NT2/D1 (cell line): ENCODE results near the gene TAS2R60.

Experiments used
- DNase-seq: peaks from one replicate; pipeline ENCODE4 v3.0.0-alpha.2; 2011; ENCODE audit warnings: low read depth, low spot score
- H3K27me3 ChIP-seq: 2 replicates; pipeline ENCODE4 v1.6.0; 2011; ENCODE audit warnings: mild to moderate bottlenecking; ENCODE audit not compliant: insufficient read length, insufficient read depth
- H3K36me3 ChIP-seq: 2 replicates; pipeline ENCODE4 v1.6.1; 2011; ENCODE audit warnings: mild to moderate bottlenecking, low read length, mixed read lengths; ENCODE audit not compliant: insufficient read depth, insufficient read length
- H3K4me1 ChIP-seq: 2 replicates; pipeline ENCODE4 v1.5.1; 2011; ENCODE audit not compliant: insufficient read depth, insufficient read length
- H3K4me3 ChIP-seq: 2 replicates; pipeline ENCODE4 v1.5.1; 2011; ENCODE audit warnings: low read depth; ENCODE audit not compliant: insufficient read length
- H3K9ac ChIP-seq: 2 replicates; pipeline ENCODE4 v1.6.0; 2011; ENCODE audit warnings: low read depth; ENCODE audit not compliant: insufficient read length
- H3K9me3 ChIP-seq: 2 replicates; pipeline ENCODE4 v1.5.1; 2011; ENCODE audit warnings: mild to moderate bottlenecking, low read length; ENCODE audit not compliant: insufficient read depth
- SUZ12 ChIP-seq: IDR thresholded peaks from 2 replicates; pipeline ENCODE4 v1.6.1; 2011; ENCODE audit not compliant: insufficient read length, insufficient read depth; ENCODE audit errors: extremely low read depth
- YY1 ChIP-seq: IDR thresholded peaks from 2 replicates; pipeline ENCODE4 v1.6.1; 2011; ENCODE audit not compliant: insufficient read length, insufficient read depth
- ZNF274 ChIP-seq: IDR thresholded peaks from 2 replicates; pipeline ENCODE4 v1.6.1; 2011; ENCODE audit warnings: mild to moderate bottlenecking, low read depth, low read length

TAS2R60 gene

GRCh38 chr7:143456992-143457793 lies 13.9 kb downstream of the TAS2R60 start:
- Histone ChIP-seq H3K9me3 (peaks cover 6% of the 10 kb centered on the region; the same call in 1 of the 2 replicates), H3K9ac (no peak overlapping the region), H3K4me1 (no peaks in the 10 kb centered on the region), H3K4me3 (no peak overlapping the region), H3K36me3 (no peaks in the 10 kb centered on the region), H3K27me3 (no peaks in the 10 kb centered on the region)
- no peak for DNase-seq
- TF ChIP-seq ZNF274 = no peak
- no peak for TF ChIP-seq YY1
- TF ChIP-seq SUZ12 = no peak

- TF ChIP-seq YY1 (no peak), SUZ12 (no peak), ZNF274 (no peak)
- peaks cover 9% of the 10 kb centered on the region; the same call in 1 of the 2 replicates for H3K9me3 ChIP-seq
- H3K9ac ChIP-seq = no peak overlapping the region
- H3K36me3 ChIP-seq = no peaks in the 10 kb centered on the region
- no peaks in the 10 kb centered on the region for H3K27me3 ChIP-seq
- H3K4me1 ChIP-seq = no peaks in the 10 kb centered on the region
- no peak for DNase-seq
- no peak overlapping the region for H3K4me3 ChIP-seq
Measured at GRCh38 chr7:143458263-143458662, 15.0 kb downstream of the TAS2R60 start.

- Histone ChIP-seq H3K4me1 (no peaks in the 10 kb centered on the region), H3K27me3 (no peaks in the 10 kb centered on the region), H3K36me3 (no peaks in the 10 kb centered on the region), H3K9ac (no peak overlapping the region), H3K4me3 (no peak overlapping the region), H3K9me3 (peaks cover 9% of the 10 kb centered on the region; the same call in 1 of the 2 replicates)
- no peak for TF ChIP-seq YY1
- TF ChIP-seq SUZ12 = no peak
- TF ChIP-seq ZNF274 = no peak
- DNase-seq = no peak
Measured at GRCh38 chr7:143458681-143459080, 15.4 kb downstream of the TAS2R60 start.

- Histone ChIP-seq H3K9ac (no peak overlapping the region), H3K36me3 (no peaks in the 10 kb centered on the region), H3K4me1 (no peaks in the 10 kb centered on the region), H3K27me3 (no peaks in the 10 kb centered on the region), H3K9me3 (peaks cover 9% of the 10 kb centered on the region; the same call in 1 of the 2 replicates), H3K4me3 (no peak overlapping the region)
- no peak for DNase-seq
- no peak for TF ChIP-seq YY1
- TF ChIP-seq SUZ12 = no peak
- TF ChIP-seq ZNF274 = no peak
Measured at GRCh38 chr7:143459359-143459758, 16.1 kb downstream of the TAS2R60 start.

- TF ChIP-seq ZNF274 = no peak
- no peak for TF ChIP-seq YY1
- no peak for TF ChIP-seq SUZ12
- DNase-seq = no peak
- Histone ChIP-seq H3K36me3 (no peaks in the 10 kb centered on the region), H3K4me1 (no peaks in the 10 kb centered on the region), H3K27me3 (no peaks in the 10 kb centered on the region), H3K9me3 (peaks cover 9% of the 10 kb centered on the region; the same call in 1 of the 2 replicates), H3K4me3 (no peak overlapping the region), H3K9ac (no peak overlapping the region)
Measured at GRCh38 chr7:143460271-143460979, 17.2 kb downstream of the TAS2R60 start.

GRCh38 chr7:143462045-143462444 lies 18.8 kb downstream of the TAS2R60 start:
- Histone ChIP-seq H3K4me3 (no peak overlapping the region), H3K27me3 (no peaks in the 10 kb centered on the region), H3K9me3 (peaks cover 9% of the 10 kb centered on the region; the same call in 1 of the 2 replicates), H3K4me1 (no peaks in the 10 kb centered on the region), H3K9ac (no peak overlapping the region), H3K36me3 (no peaks in the 10 kb centered on the region)
- TF ChIP-seq ZNF274 = no peak
- no peak for TF ChIP-seq SUZ12
- no peak for TF ChIP-seq YY1
- no peak for DNase-seq

- peaks cover 9% of the 10 kb centered on the region; the same call in 1 of the 2 replicates for H3K9me3 ChIP-seq
Measured at GRCh38 chr7:143463556-143463955, 20.3 kb downstream of the TAS2R60 start.

More at GRCh38 chr7:143463556-143463955, 20.3 kb downstream of the TAS2R60 start:
- TF ChIP-seq SUZ12 = no peak
- Histone ChIP-seq H3K36me3 (no peaks in the 10 kb centered on the region), H3K9ac (no peak overlapping the region), H3K27me3 (no peaks in the 10 kb centered on the region), H3K4me1 (no peaks in the 10 kb centered on the region), H3K4me3 (no peak overlapping the region)
- no peak for DNase-seq
